Myocyte (in vitro differentiated cells): ENCODE results near the gene RETN. TPM values are rescaled to one million over a fixed set of nuclear protein-coding genes. Genes with fewer than 3 reads are reported as not detected.
A peak's percentile ranks its signal among the peaks of the same experiment; 100 is the strongest.

Experiments
- DNase-seq: peaks from one replicate; pipeline ENCODE4 v3.0.0-alpha.2; 2012; ENCODE audit warnings: low read depth
- total RNA-seq: library from RNA; depleted of rRNA; stranded (reverse); fragments of >200 nt; gene quantifications from 2 replicates; pipeline ENCODE4 v1.2.3, GENCODE V29; 2014

Gene RETN
- total RNA-seq, 1 donor from 2014 or later: not detected

GRCh38 chr19:7657131-7657751, 11.6 kb upstream of the RETN start:
- no peak for DNase-seq

- DNase-seq: peak; percentile 40
Observed at GRCh38 chr19:7658219-7658686, 10.6 kb upstream of the RETN start.

GRCh38 chr19:7661744-7662538, 6.9 kb upstream of the RETN start:
- no peak for DNase-seq

- DNase-seq: no peak
Observed at GRCh38 chr19:7662657-7663056, 6.2 kb upstream of the RETN start.

GRCh38 chr19:7663706-7664105, 5.1 kb upstream of the RETN start:
- peak; percentile 73 for DNase-seq

GRCh38 chr19:7665076-7665475, 3.8 kb upstream of the RETN start:
- no peak for DNase-seq

- DNase-seq: no peak
Observed at GRCh38 chr19:7669641-7670040, 792 bp downstream of the RETN start.

GRCh38 chr19:7670150-7670783, 1.4 kb downstream of the RETN start:
- no peak for DNase-seq

- DNase-seq: no peak
Observed at GRCh38 chr19:7670790-7671189, 1.9 kb downstream of the RETN start.

GRCh38 chr19:7672522-7672921, 3.7 kb downstream of the RETN start:
- DNase-seq: no peak

- peak; percentile 63 for DNase-seq
Observed at GRCh38 chr19:7674010-7675005, 5.5 kb downstream of the RETN start.

- no peak for DNase-seq
Observed at GRCh38 chr19:7676376-7676775, 7.5 kb downstream of the RETN start.

GRCh38 chr19:7676854-7677253, 8.0 kb downstream of the RETN start, which contains the start of gene MCEMP1:
Gene MCEMP1 (plus strand): TSS chr19:7677090. CDS start chr19:7677121, 31 bp downstream.
- no peak for DNase-seq

- no peak for DNase-seq
Observed at GRCh38 chr19:7677669-7678311, 8.9 kb downstream of the RETN start.

GRCh38 chr19:7678971-7679751, 10.3 kb downstream of the RETN start:
- DNase-seq: no peak

GRCh38 chr19:7679771-7680605, 11.1 kb downstream of the RETN start:
- DNase-seq: no peak

GRCh38 chr19:7680606-7681339, 11.9 kb downstream of the RETN start, which contains the start of gene TRAPPC5:
Gene TRAPPC5 (plus strand): TSS chr19:7680833. CDS start chr19:7682254, 1,421 bp downstream.
- peak; percentile 78 for DNase-seq
